IMR-90 (cell line): ENCODE data around the gene ARL14. TPM values are rescaled to one million over a fixed set of nuclear protein-coding genes. Genes with fewer than 3 reads are reported as not detected.
A peak's percentile ranks its signal among the peaks of the same experiment; 100 is the strongest.

ENCODE experiments used
- ATAC-seq: fragments of 200-7000 bp; cut with Tn5 transposase; 2 replicates; pipeline ENCODE4 v1.9.1; 2020; ENCODE audit warnings: low read depth, mild to moderate bottlenecking, moderate library complexity
- BruUV-seq: library from RNA; stranded (reverse); fragments of 400-500 nt; replicated peaks from 2 replicates; lab custom pipeline; 2021; lab: Mats Ljungman, UMichigan
- CTCF ChIA-PET: fragments of 300-600 bp; formaldehyde crosslinking; extraction: SDS; loops from one replicate; lab custom pipeline; 2021; ENCODE audit warnings: antibody characterized with exemption; lab: Yijun Ruan, JAX
- POLR2A ChIA-PET: fragments of 300-600 bp; sonication (Branson Sonifier 250); formaldehyde crosslinking; loops from one replicate; lab custom pipeline; 2022; ENCODE audit warnings: antibody characterized with exemption; ENCODE audit not compliant: unreplicated experiment; lab: Charles Lee
- DNase-seq: peaks from one replicate; pipeline ENCODE4 v3.0.0; 2013
- H2AFZ ChIP-seq: replicated peaks from 2 replicates; pipeline ENCODE3; 2013; ENCODE audit warnings: low read length, mild to moderate bottlenecking; ENCODE audit not compliant: poor library complexity
- H2AK5ac ChIP-seq: 2 replicates; pipeline ENCODE4 v1.6.1; 2013; ENCODE audit warnings: low read depth, low read length, inconsistent platforms
- H2AK9ac ChIP-seq: replicated peaks from 2 replicates; pipeline ENCODE3; 2013; ENCODE audit warnings: mild to moderate bottlenecking, low read depth, low read length, moderate library complexity; ENCODE audit not compliant: poor library complexity
- H2BK120ac ChIP-seq: 2 replicates; pipeline ENCODE4 v1.6.1; 2013; ENCODE audit warnings: low read depth, low read length, inconsistent platforms
- H2BK15ac ChIP-seq: 3 replicates; pipeline ENCODE4 v1.6.1; 2013; ENCODE audit warnings: low read depth, low read length, inconsistent platforms
- H2BK20ac ChIP-seq: 2 replicates; pipeline ENCODE4 v1.6.1; 2013; ENCODE audit warnings: low read depth, mild to moderate bottlenecking, inconsistent platforms, low read length, moderate library complexity
- H2BK5ac ChIP-seq: 2 replicates; pipeline ENCODE4 v1.6.1; 2013; ENCODE audit warnings: mild to moderate bottlenecking, low read depth, low read length, inconsistent platforms; ENCODE audit not compliant: poor library complexity, severe bottlenecking
- H3K14ac ChIP-seq: replicated peaks from 2 replicates; pipeline ENCODE4 v1.6.1; 2013; ENCODE audit warnings: low read depth, low read length, inconsistent platforms
- H3K18ac ChIP-seq: 2 replicates; pipeline ENCODE4 v1.6.1; 2013; ENCODE audit warnings: low read depth, low read length, control low read depth
- H3K23ac ChIP-seq: 2 replicates; pipeline ENCODE4 v1.6.1; 2013; ENCODE audit warnings: low read depth, low read length, inconsistent platforms
- H3K27ac ChIP-seq: 2 replicates; pipeline ENCODE4 v1.5.1; 2013; ENCODE audit warnings: mild to moderate bottlenecking, control low read depth, low read length; ENCODE audit not compliant: insufficient read depth
- H3K27me3 ChIP-seq: 2 replicates; pipeline ENCODE4 v1.6.1; 2013; ENCODE audit warnings: low read length; ENCODE audit not compliant: control insufficient read depth, insufficient read depth
- H3K36me3 ChIP-seq: 2 replicates; pipeline ENCODE4 v1.6.1; 2013; ENCODE audit warnings: low read length, mixed read lengths; ENCODE audit not compliant: control insufficient read depth, insufficient read depth
- H3K4ac ChIP-seq: 2 replicates; pipeline ENCODE4 v1.6.1; 2013; ENCODE audit warnings: low read depth, low read length, inconsistent platforms
- H3K4me1 ChIP-seq: 2 replicates; pipeline ENCODE4 v1.6.1; 2013; ENCODE audit warnings: low read length, mixed read lengths; ENCODE audit not compliant: control insufficient read depth, insufficient read depth
- H3K4me2 ChIP-seq: 2 replicates; pipeline ENCODE4 v1.6.1; 2013; ENCODE audit warnings: low read depth, mild to moderate bottlenecking, control low read depth, low read length, moderate library complexity
- H3K4me3 ChIP-seq: 2 replicates; pipeline ENCODE4 v1.5.1; 2013; ENCODE audit warnings: low read depth, mild to moderate bottlenecking, control low read depth, low read length, moderate library complexity; ENCODE audit not compliant: insufficient read depth
- H3K56ac ChIP-seq: 2 replicates; pipeline ENCODE4 v1.6.1; 2013; ENCODE audit warnings: low read length, inconsistent platforms; ENCODE audit not compliant: insufficient read depth; ENCODE audit errors: extremely low read depth
- H3K79me1 ChIP-seq, 2 experiments: 2 replicates each; pipeline ENCODE4 v1.6.1; 2013; ENCODE audit warnings: low read length in 2 of 2, inconsistent platforms in 1 of 2, low read depth in 1 of 2
- H3K9ac ChIP-seq: 2 replicates; pipeline ENCODE4 v1.6.1; 2013; ENCODE audit warnings: low read depth, low read length, control low read depth
- H3K9me1 ChIP-seq: 2 replicates; pipeline ENCODE4 v1.6.1; 2013; ENCODE audit warnings: low read length, inconsistent platforms; ENCODE audit not compliant: insufficient read depth
- H3K9me3 ChIP-seq: 2 replicates; pipeline ENCODE4 v1.6.1; 2013; ENCODE audit warnings: low read length; ENCODE audit not compliant: control insufficient read depth, insufficient read depth
- H4K20me1 ChIP-seq: 2 replicates; pipeline ENCODE4 v1.6.1; 2013; ENCODE audit warnings: low read length, inconsistent platforms; ENCODE audit not compliant: insufficient read depth
- H4K5ac ChIP-seq: 2 replicates; pipeline ENCODE4 v1.6.1; 2013; ENCODE audit warnings: mild to moderate bottlenecking, low read depth, low read length, control low read depth
- H4K8ac ChIP-seq, 2 experiments: 2 replicates each; pipeline ENCODE4 v1.6.1; 2013; ENCODE audit warnings: low read depth in 2 of 2, low read length in 2 of 2, control low read depth in 1 of 2, inconsistent platforms in 1 of 2
- H4K91ac ChIP-seq: 2 replicates; pipeline ENCODE4 v1.6.1; 2013; ENCODE audit warnings: low read depth, low read length, inconsistent platforms; ENCODE audit not compliant: insufficient read depth
- BHLHE40 ChIP-seq: fragments of 150-350 bp; IDR thresholded peaks from 2 replicates; pipeline ENCODE4 v1.6.1; 2016; ENCODE audit warnings: mild to moderate bottlenecking, low read depth, low read length
- CEBPB ChIP-seq: IDR thresholded peaks from 2 replicates; pipeline ENCODE4 v1.6.1; 2012; ENCODE audit warnings: low read depth, low read length, improper control_type of control experiment
- CHD1 ChIP-seq: IDR thresholded peaks from 2 replicates; pipeline ENCODE4 v1.6.1; 2012; ENCODE audit warnings: low read depth, low read length, improper control_type of control experiment
- CTCF ChIP-seq: conservative IDR thresholded peaks from 2 replicates; pipeline ENCODE4 v1.5.1; 2012; ENCODE audit warnings: mild to moderate bottlenecking, low read depth, low read length, improper control_type of control experiment
- ELK1 ChIP-seq: fragments of 150-350 bp; IDR thresholded peaks from 2 replicates; pipeline ENCODE4 v1.6.1; 2016; ENCODE audit warnings: low read depth, mild to moderate bottlenecking, low read length, moderate library complexity, borderline replicate concordance
- FOS ChIP-seq: fragments of 150-350 bp; IDR thresholded peaks from 2 replicates; pipeline ENCODE4 v1.6.1; 2016; ENCODE audit warnings: low read depth, low read length
- MAFK ChIP-seq: IDR thresholded peaks from 2 replicates; pipeline ENCODE4 v1.6.1; 2012; ENCODE audit warnings: low read depth, low read length, improper control_type of control experiment
- MAZ ChIP-seq: IDR thresholded peaks from 2 replicates; pipeline ENCODE4 v1.6.1; 2012; ENCODE audit warnings: low read depth, mild to moderate bottlenecking, low read length, improper control_type of control experiment, moderate library complexity, borderline replicate concordance
- MXI1 ChIP-seq: IDR thresholded peaks from 2 replicates; pipeline ENCODE4 v1.6.1; 2012; ENCODE audit warnings: low read depth, mild to moderate bottlenecking, low read length, moderate library complexity, borderline replicate concordance
- NFE2L2 ChIP-seq: fragments of 150-350 bp; IDR thresholded peaks from 2 replicates; pipeline ENCODE4 v1.6.1; 2016; ENCODE audit warnings: low read depth, mild to moderate bottlenecking, low read length
- POLR2A ChIP-seq: IDR thresholded peaks from 2 replicates; pipeline ENCODE4 v1.6.1; 2012; ENCODE audit warnings: mild to moderate bottlenecking, low read depth, low read length
- RAD21 ChIP-seq: IDR thresholded peaks from 2 replicates; pipeline ENCODE4 v1.6.1; 2012; ENCODE audit warnings: low read length, improper control_type of control experiment
- RFX5 ChIP-seq: IDR thresholded peaks from 2 replicates; pipeline ENCODE4 v1.8.0; 2012; ENCODE audit warnings: low read depth, mild to moderate bottlenecking, low read length, moderate library complexity
- SMC3 ChIP-seq: fragments of 150-350 bp; IDR thresholded peaks from 2 replicates; pipeline ENCODE4 v1.6.1; 2016; ENCODE audit warnings: low read depth, mild to moderate bottlenecking, antibody characterized with exemption, low read length, moderate library complexity
- WGBS, 2 experiments: methylation state at CpG; one replicate each; pipeline versions ENCODE4 v1.1.5 to v1.1.7; 2013; ENCODE audit warnings: missing lambda C conversion rate in 2 of 2; ENCODE audit not compliant: insufficient read length in 1 of 2; ENCODE audit errors: extremely low coverage in 2 of 2; 5-methylcytosine and 5-hydroxymethylcytosine counted together
- dilution Hi-C: fragments of 300-500 bp; cut with HindIII; formaldehyde crosslinking; loops from one replicate; pipeline ENCODE4 v1.14.3; 2018; ENCODE audit warnings: low sequenced_read_pairs; ENCODE audit not compliant: unreplicated experiment
- in situ Hi-C: fragments of 300-500 bp; cut with MboI; formaldehyde crosslinking; loops from 3 replicates; pipeline ENCODE4 v1.14.3; 2019; ENCODE audit warnings: low sequenced_read_pairs, inconsistent platforms, mixed read lengths
- intact Hi-C: fragments of 100-400 bp; cut with micrococcal nuclease; formaldehyde crosslinking; loops from 2 replicates; pipeline ENCODE4 v1.10.0; 2022
- polyA plus RNA-seq, 3 experiments: library from polyadenylated mRNA; depleted of rRNA; stranded (reverse); fragments of >200 nt; gene quantifications; 2 replicates each; pipeline ENCODE4 v1.2.3, GENCODE V29; 2012; ENCODE audit warnings: low replicate concordance in 1 of 3
- total RNA-seq: library from RNA; depleted of rRNA; stranded (reverse); fragments of >200 nt; gene quantifications from 2 replicates; pipeline ENCODE4 v1.2.3, GENCODE V29; 2012
- TF ChIP-seq, protein P1 (sequence below): fragments of 150-350 bp; IDR thresholded peaks from 2 replicates; pipeline ENCODE4 v1.6.1; 2017; ENCODE audit warnings: mild to moderate bottlenecking, antibody characterized with exemption, low read length, low read depth

The ARL14 gene
- total and polyA plus RNA-seq, 2 of the 4 experiments (the other 2 are of a cell fraction), result 0.15 to 0.18 TPM

DNA sequence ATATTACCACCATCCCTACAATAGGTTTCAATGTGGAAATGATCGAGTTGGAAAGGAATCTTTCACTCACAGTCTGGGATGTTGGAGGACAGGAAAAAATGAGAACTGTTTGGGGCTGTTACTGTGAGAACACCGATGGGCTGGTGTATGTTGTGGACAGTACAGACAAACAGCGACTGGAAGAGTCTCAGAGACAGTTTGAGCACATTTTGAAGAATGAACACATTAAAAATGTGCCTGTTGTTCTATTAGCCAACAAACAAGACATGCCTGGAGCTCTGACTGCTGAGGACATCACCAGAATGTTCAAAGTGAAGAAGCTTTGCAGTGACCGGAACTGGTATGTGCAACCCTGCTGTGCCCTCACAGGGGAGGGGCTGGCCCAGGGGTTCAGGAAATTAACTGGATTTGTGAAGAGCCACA is 510 bp downstream of the ARL14 start:
- Histone ChIP-seq H3K9ac (no peak overlapping the region), H4K20me1 (no peaks in the 10 kb centered on the region), H3K9me1 (0 out of 2 replicates have a peak, but pooled peaks cover 2% of the 10 kb centered on the region), H2AK5ac (peak overlapping the region; percentile 35; the same call in 1 of the 2 replicates), H3K4ac (peak overlapping the region; percentile 20; the same call in 1 of the 2 replicates), H3K56ac (no peak overlapping the region), H3K27me3 (no peaks in the 10 kb centered on the region), H2BK5ac (no peak overlapping the region), H4K91ac (peak overlapping the region; percentile 5), H4K5ac (peak overlapping the region; percentile 19; the same call in 1 of the 2 replicates), H3K14ac (peak overlapping the region; percentile 3), H3K27ac (no peak overlapping the region), H3K4me1 (peaks cover 9% of the 10 kb centered on the region), H2BK20ac (peak overlapping the region; percentile 63; the same call in 1 of the 2 replicates), H4K8ac (0 out of 4 replicates have a peak overlapping the region, but pooled peaks of 1 of the 2 experiments have one; percentile 1), H2AK9ac (no peak overlapping the region), H3K18ac (peak overlapping the region; percentile 33; the same call in 1 of the 2 replicates), H2BK15ac (0 out of 3 replicates have a peak overlapping the region, but pooled peaks have one; percentile 23), H3K4me2 (peak overlapping the region; percentile 26; the same call in 1 of the 2 replicates), H3K4me3 (no peak overlapping the region), H3K23ac (peak overlapping the region; percentile 8; the same call in 1 of the 2 replicates), H2BK120ac (peak overlapping the region; percentile 4), H3K79me1 (no peaks in the 10 kb centered on the region), H3K36me3 (no peaks in the 10 kb centered on the region), H2AFZ (no peak overlapping the region), H3K9me3 (no peaks in the 10 kb centered on the region)
- TF ChIP-seq CHD1 (no peak), BHLHE40 (no peak), RFX5 (no peak), MXI1 (no peak), NFE2L2 (no peak), SMC3 (no peak), MAZ (no peak), CTCF (no peak), RAD21 (no peak), FOS (no peak), MAFK (no peak), POLR2A (no peak), CEBPB (no peak), ELK1 (no peak)
- TF ChIP-seq, protein P1, sequence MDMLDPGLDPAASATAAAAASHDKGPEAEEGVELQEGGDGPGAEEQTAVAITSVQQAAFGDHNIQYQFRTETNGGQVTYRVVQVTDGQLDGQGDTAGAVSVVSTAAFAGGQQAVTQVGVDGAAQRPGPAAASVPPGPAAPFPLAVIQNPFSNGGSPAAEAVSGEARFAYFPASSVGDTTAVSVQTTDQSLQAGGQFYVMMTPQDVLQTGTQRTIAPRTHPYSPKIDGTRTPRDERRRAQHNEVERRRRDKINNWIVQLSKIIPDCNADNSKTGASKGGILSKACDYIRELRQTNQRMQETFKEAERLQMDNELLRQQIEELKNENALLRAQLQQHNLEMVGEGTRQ, result no peak
- ChIA-PET POLR2A (no interaction called here), CTCF (interaction anchor here (0.6 kb wide), 1 partner anchor 53 kb away, joined by 3 read pairs; no protein-coding TSS in a partner anchor)
- peak; percentile 9 for DNase-seq
- BruUV-seq, result no TSS peak
- in situ Hi-C loops (no loop called here), intact Hi-C loops (no loop called here), dilution Hi-C loops (no loop called here)
- peak; percentile 63 for ATAC-seq
- 63% methylated on average over 3 of the region's 4 CpGs; no CpG with 5 or more reads in 1 of the 2 experiments for WGBS, 2 experiments
